H1 (cell line): ENCODE results near the gene ANK2. TPM values are rescaled to one million over a fixed set of nuclear protein-coding genes. Genes with fewer than 3 reads are reported as not detected.

Experiments
- CTCF ChIA-PET: fragments of 300-600 bp; sonication (Branson Sonifier 250); formaldehyde crosslinking; loops from one replicate; lab custom pipeline; 2021; ENCODE audit not compliant: partially characterized antibody; lab: Charles Lee
- POLR2A ChIA-PET: fragments of 300-600 bp; sonication (Branson Sonifier 250); formaldehyde crosslinking; loops from one replicate; lab custom pipeline; 2021; ENCODE audit warnings: inconsistent platforms; ENCODE audit not compliant: partially characterized antibody; lab: Charles Lee
- DNase-seq, 2 experiments: peaks; one replicate each; pipeline versions ENCODE4 v3.0.0 to v3.0.0-alpha.2; 2010 to 2022; ENCODE audit warnings: low spot score in 2 of 2, low read depth in 1 of 2, mixed read lengths in 1 of 2
- FAIRE-seq: peaks from 2 replicates; lab custom pipeline; 2011; peaks lifted over from hg19 to GRCh38; lab: Jason Lieb, UNC
- H2AFZ ChIP-seq: 2 replicates; pipeline ENCODE4 v1.8.1; 2012; ENCODE audit warnings: low read length, inconsistent platforms
- H2AK5ac ChIP-seq: 2 replicates; pipeline ENCODE4 v1.6.1; 2013; ENCODE audit warnings: low read depth, low read length
- H2BK120ac ChIP-seq: replicated peaks from 2 replicates; pipeline ENCODE3; 2013; ENCODE audit warnings: low read depth, low read length, inconsistent platforms
- H2BK12ac ChIP-seq: 2 replicates; pipeline ENCODE4 v1.6.1; 2013; ENCODE audit warnings: low read depth, low read length
- H2BK15ac ChIP-seq: 2 replicates; pipeline ENCODE4 v1.6.1; 2013; ENCODE audit warnings: low read length
- H2BK20ac ChIP-seq: 2 replicates; pipeline ENCODE4 v1.6.1; 2013; ENCODE audit warnings: low read length
- H2BK5ac ChIP-seq: 2 replicates; pipeline ENCODE4 v1.6.1; 2013; ENCODE audit warnings: low read depth, low read length
- H3K14ac ChIP-seq: 2 replicates; pipeline ENCODE4 v1.6.1; 2013; ENCODE audit warnings: inconsistent platforms; ENCODE audit not compliant: insufficient read length
- H3K18ac ChIP-seq: 2 replicates; pipeline ENCODE4 v1.6.1; 2013; ENCODE audit warnings: low read length; ENCODE audit errors: extremely low read depth
- H3K23ac ChIP-seq: 2 replicates; pipeline ENCODE4 v1.6.1; 2013; ENCODE audit warnings: inconsistent platforms; ENCODE audit not compliant: insufficient read length
- H3K23me2 ChIP-seq: 2 replicates; pipeline ENCODE4 v1.6.1; 2013; ENCODE audit warnings: low read depth, low read length
- H3K27ac ChIP-seq: 2 replicates; pipeline ENCODE4 v1.6.1; 2011; ENCODE audit warnings: low read depth, low read length, inconsistent platforms
- H3K27me3 ChIP-seq, 4 experiments: replicated peaks in 1 of 4; 1 replicate in 1 of 4; 2 replicates in 3 of 4; pipeline versions ENCODE4 v1.6.1 to v1.8.1; 2011 to 2013; ENCODE audit warnings: low read length in 3 of 4, mild to moderate bottlenecking in 3 of 4, inconsistent platforms in 2 of 4, mixed read lengths in 2 of 4, moderate library complexity in 1 of 4; ENCODE audit not compliant: control insufficient read depth in 3 of 4, insufficient read depth in 3 of 4; ENCODE audit errors: extremely low read depth in 1 of 4
- H3K36me3 ChIP-seq, 4 experiments: 2 replicates each; pipeline versions ENCODE4 v1.6.1 to v1.8.1; 2011 to 2013; ENCODE audit warnings: mild to moderate bottlenecking in 4 of 4, low read length in 3 of 4, moderate library complexity in 2 of 4, control low read depth in 1 of 4, inconsistent platforms in 1 of 4; ENCODE audit not compliant: insufficient read depth in 4 of 4, control insufficient read depth in 2 of 4
- H3K4ac ChIP-seq: replicated peaks from 2 replicates; pipeline ENCODE3; 2013; ENCODE audit warnings: low read length, low read depth, mixed read lengths, inconsistent platforms; ENCODE audit not compliant: insufficient read length
- H3K4me1 ChIP-seq, 4 experiments: replicated peaks in 1 of 4; 1 replicate in 1 of 4; 2 replicates in 3 of 4; pipeline versions ENCODE4 v1.6.1 to v1.8.1; 2011 to 2013; ENCODE audit warnings: low read length in 3 of 4, inconsistent platforms in 2 of 4, mixed read lengths in 1 of 4; ENCODE audit not compliant: insufficient read depth in 4 of 4, control insufficient read depth in 3 of 4
- H3K4me2 ChIP-seq, 2 experiments: 2 replicates each; pipeline versions ENCODE4 v1.6.1 to v1.8.1; 2011 to 2013; ENCODE audit warnings: low read depth in 2 of 2, low read length in 2 of 2, control low read depth in 1 of 2, inconsistent platforms in 1 of 2, mild to moderate bottlenecking in 1 of 2; ENCODE audit not compliant: insufficient read depth in 1 of 2
- H3K4me3 ChIP-seq, 4 experiments: fragments of 200-600, 300-600 bp in 1 of 4; sonication (generic), shearing (Covaris generic), sonication (Bioruptor Twin) in 1 of 4; 2 replicates each; pipeline versions ENCODE4 v1.5.1 to v1.8.1; 2011 to 2016; ENCODE audit warnings: low read length in 4 of 4, low read depth in 3 of 4, control low read depth in 2 of 4, inconsistent platforms in 2 of 4, mild to moderate bottlenecking in 2 of 4, mixed read lengths in 1 of 4, moderate library complexity in 1 of 4; ENCODE audit not compliant: insufficient read depth in 2 of 4; ENCODE audit errors: extremely low read depth in 1 of 4
- H3K56ac ChIP-seq: replicated peaks from 2 replicates; pipeline ENCODE3; 2013; ENCODE audit warnings: low read depth, mild to moderate bottlenecking, mixed read lengths, low read length, inconsistent platforms; ENCODE audit not compliant: insufficient read length
- H3K79me1 ChIP-seq: 2 replicates; pipeline ENCODE4 v1.6.1; 2013; ENCODE audit warnings: low read depth, low read length, control low read depth
- H3K79me2 ChIP-seq, 2 experiments: 2 replicates each; pipeline versions ENCODE4 v1.6.1 to v1.8.1; 2012 to 2013; ENCODE audit warnings: low read length in 2 of 2, mild to moderate bottlenecking in 2 of 2, inconsistent platforms in 1 of 2; ENCODE audit not compliant: insufficient read depth in 2 of 2, control insufficient read depth in 1 of 2
- H3K9ac ChIP-seq, 4 experiments: replicated peaks in 1 of 4; 1 replicate in 1 of 4; 2 replicates in 3 of 4; pipeline versions ENCODE4 v1.6.1 to v1.8.1; 2011 to 2013; ENCODE audit warnings: low read depth in 3 of 4, low read length in 3 of 4, control low read depth in 2 of 4, mild to moderate bottlenecking in 2 of 4, moderate library complexity in 2 of 4, inconsistent platforms in 1 of 4; ENCODE audit errors: extremely low read depth in 1 of 4
- H3K9me3 ChIP-seq, 2 experiments: 2 replicates each; pipeline versions ENCODE4 v1.6.1 to v1.8.1; 2012 to 2013; ENCODE audit warnings: mild to moderate bottlenecking in 2 of 2, moderate library complexity in 2 of 2, control low read depth in 1 of 2, inconsistent platforms in 1 of 2, low read depth in 1 of 2, low read length in 1 of 2, mixed read lengths in 1 of 2; ENCODE audit not compliant: insufficient read depth in 2 of 2
- H4K20me1 ChIP-seq, 2 experiments: replicated peaks in 1 of 2; 2 replicates each; pipeline versions ENCODE3 to v1.8.1; 2011 to 2013; ENCODE audit warnings: inconsistent platforms in 2 of 2, low read length in 2 of 2, mild to moderate bottlenecking in 1 of 2; ENCODE audit not compliant: insufficient read depth in 2 of 2, control insufficient read depth in 1 of 2
- H4K5ac ChIP-seq: 2 replicates; pipeline ENCODE4 v1.6.1; 2013; ENCODE audit warnings: low read length, low read depth, mixed read lengths, inconsistent platforms; ENCODE audit not compliant: insufficient read length
- H4K8ac ChIP-seq: 2 replicates; pipeline ENCODE4 v1.8.0; 2013; ENCODE audit warnings: mild to moderate bottlenecking, moderate library complexity, low read length, inconsistent platforms; ENCODE audit not compliant: insufficient read depth; ENCODE audit errors: extremely low read depth
- H4K91ac ChIP-seq: replicated peaks from 2 replicates; pipeline ENCODE3; 2013; ENCODE audit warnings: low read length, mixed read lengths, inconsistent platforms; ENCODE audit not compliant: insufficient read length
- BCL11A ChIP-seq, 2 experiments: IDR thresholded peaks; one replicate each; pipeline ENCODE4 v1.6.1; 2011; ENCODE audit warnings: low read depth in 2 of 2, low read length in 2 of 2, mild to moderate bottlenecking in 2 of 2
- CBX8 ChIP-seq: fragments of 300-800, 300-1000 bp; sonication (generic); IDR thresholded peaks from 2 replicates; pipeline ENCODE4 v1.7.1; 2016; ENCODE audit warnings: low read depth, low read length, borderline replicate concordance
- CHD2 ChIP-seq: IDR thresholded peaks from 2 replicates; pipeline ENCODE4 v1.6.1; 2012; ENCODE audit warnings: low read length, improper control_type of control experiment
- CTBP2 ChIP-seq: IDR thresholded peaks from 2 replicates; pipeline ENCODE4 v1.7.0; 2011; ENCODE audit warnings: borderline replicate concordance, mild to moderate bottlenecking, moderate library complexity, mixed read lengths, low read length; ENCODE audit not compliant: insufficient read depth, insufficient read length
- E2F6 ChIP-seq: IDR thresholded peaks from 2 replicates; pipeline ENCODE4 v1.6.1; 2012; ENCODE audit warnings: inconsistent platforms
- GTF2F1 ChIP-seq: IDR thresholded peaks from 2 replicates; pipeline ENCODE4 v1.6.1; 2012; ENCODE audit warnings: low read depth, low read length, improper control_type of control experiment, borderline replicate concordance
- JUN ChIP-seq: IDR thresholded peaks from 2 replicates; pipeline ENCODE4 v1.6.1; 2011; ENCODE audit warnings: low read depth, mild to moderate bottlenecking, improper control_type of control experiment, low read length
- POLR2AphosphoS5 ChIP-seq: IDR thresholded peaks from 2 replicates; pipeline ENCODE4 v1.6.1; 2011; ENCODE audit warnings: low read depth, low read length
- RFX5 ChIP-seq: IDR thresholded peaks from 2 replicates; pipeline ENCODE4 v1.6.1; 2011; ENCODE audit warnings: low read depth, low read length, improper control_type of control experiment, borderline replicate concordance
- RXRA ChIP-seq: IDR thresholded peaks from 2 replicates; pipeline ENCODE4 v1.6.1; 2011; ENCODE audit warnings: low read depth, mild to moderate bottlenecking, low read length, moderate library complexity; ENCODE audit not compliant: insufficient read depth
- SAP30 ChIP-seq: fragments of 300-600 bp; sonication (generic); IDR thresholded peaks from 2 replicates; pipeline ENCODE4 v1.7.1; 2012; ENCODE audit warnings: low read length, moderate library complexity, mild to moderate bottlenecking, inconsistent platforms; ENCODE audit not compliant: insufficient read depth, insufficient replicate concordance
- SP2 ChIP-seq: IDR thresholded peaks from 2 replicates; pipeline ENCODE4 v1.6.1; 2012; ENCODE audit warnings: mild to moderate bottlenecking, low read length, inconsistent platforms
- SP4 ChIP-seq: IDR thresholded peaks from 2 replicates; pipeline ENCODE4 v1.6.1; 2012; ENCODE audit warnings: low read length, inconsistent platforms
- WGBS, 2 experiments: shearing (Covaris generic) in 1 of 2; methylation state at CpG; one replicate each; pipeline versions ENCODE4 v1.1.6 to v1.1.7; 2013 to 2015; ENCODE audit warnings: low lambda C conversion rate in 2 of 2, mixed read lengths in 2 of 2, inconsistent platforms in 1 of 2, low coverage in 1 of 2, missing lambda C conversion rate in 1 of 2; ENCODE audit not compliant: insufficient replicate concordance in 2 of 2, insufficient coverage in 1 of 2, insufficient read length in 1 of 2; ENCODE audit errors: extremely low coverage in 1 of 2, missing lambda C conversion rate in 1 of 2; 5-methylcytosine and 5-hydroxymethylcytosine counted together
- polyA plus RNA-seq, 7 experiments: library from polyadenylated mRNA; depleted of rRNA in 3 of 7; stranded (reverse) in 5 of 7; unstranded in 2 of 7; fragments of >200 nt in 5 of 7; fragments of 200-250 nt in 2 of 7; gene quantifications; 1 replicate in 5 of 7; 2 replicates in 1 of 7; 4 replicates in 1 of 7; pipeline versions ENCODE4 v1.2.1 to v1.2.3, GENCODE V29; 2011 to 2013; ENCODE audit warnings: missing spikeins in 2 of 7, mixed read lengths in 2 of 7
- total RNA-seq: library from RNA; stranded (reverse); fragmentation: NEBNext Ultra II Directional; extraction: Animal tissue kit (Norgen Biotek cat#: 25700); gene quantifications from 2 replicates; pipeline ENCODE4 v1.2.1, GENCODE V29; 2021

ANK2 gene
- total and polyA plus RNA-seq, 2 of the 8 experiments (the other 6 are each of a cell fraction or from before 2014, with no cell fraction given) = 14.2 to 35.1 TPM

- Histone ChIP-seq H2BK120ac (no peak overlapping the region), H3K4me3 (no peak overlapping the region), H3K79me1 (no peaks in the 10 kb centered on the region; the same call in 1 of the 2 replicates), H2BK15ac (no peak overlapping the region), H3K79me2 (no peaks in the 10 kb centered on the region), H3K23ac (no peak overlapping the region), H2BK20ac (no peak overlapping the region), H3K9me3 (no peaks in the 10 kb centered on the region), H3K23me2 (peaks cover 2% of the 10 kb centered on the region; the same call in 1 of the 2 replicates), H4K5ac (no peak overlapping the region), H3K14ac (no peak overlapping the region), H3K56ac (no peak overlapping the region), H3K9ac (no peak overlapping the region), H2AFZ (no peak overlapping the region), H2BK5ac (no peak overlapping the region), H3K27ac (no peak overlapping the region), H4K20me1 (no peaks in the 10 kb centered on the region), H3K36me3 (no peaks in the 10 kb centered on the region), H3K4me2 (no peak overlapping the region), H2AK5ac (no peak overlapping the region; the same call in 1 of the 2 replicates), H2BK12ac (no peak overlapping the region), H4K8ac (no peak overlapping the region), H3K18ac (no peak overlapping the region), H3K27me3 (no peaks in the 10 kb centered on the region), H4K91ac (no peak overlapping the region), H3K4me1 (peaks cover 7 to 20% (median 15%) of the 10 kb centered on the region in 4 experiments; a peak in 6 of 7 replicates), H3K4ac (no peak overlapping the region)
- DNase-seq = no peak
- no peak for FAIRE-seq
- 81% methylated on average over 9 of the region's 9 CpGs; no CpG with 5 or more reads in 1 of the 2 experiments for WGBS, 2 experiments
- CTCF ChIA-PET = interaction anchor here (1.2 to 1.8 kb wide), 4 partner anchors 21 to 42 kb away, joined by 3 to 6 read pairs (median 4); no protein-coding TSS in a partner anchor
- POLR2A ChIA-PET = interaction anchor here (1.6 to 1.8 kb wide), 2 partner anchors 9 to 11 kb away, joined by 3 to 11 read pairs; no protein-coding TSS in a partner anchor
- TF ChIP-seq CTBP2 (no peak), JUN (no peak), SP2 (no peak), CHD2 (no peak), POLR2AphosphoS5 (no peak), RFX5 (no peak), CBX8 (no peak), E2F6 (no peak), SAP30 (no peak), RXRA (no peak), GTF2F1 (no peak), BCL11A (IDR thresholded peaks at IDR 0.05; ENCODE audit: low read depth in 2 of 2, low read length in 2 of 2) (no peak), SP4 (no peak)
Observed at GRCh38 chr4:113052379-113052951, 3.0 kb downstream of the ANK2 start.
